ENCODE results near the gene CD55. TPM values are rescaled to one million over a fixed set of nuclear protein-coding genes. Genes with fewer than 3 reads are reported as not detected.
A peak's percentile ranks its signal among the peaks of the same experiment; 100 is the strongest.

The CD55 gene, protein sequence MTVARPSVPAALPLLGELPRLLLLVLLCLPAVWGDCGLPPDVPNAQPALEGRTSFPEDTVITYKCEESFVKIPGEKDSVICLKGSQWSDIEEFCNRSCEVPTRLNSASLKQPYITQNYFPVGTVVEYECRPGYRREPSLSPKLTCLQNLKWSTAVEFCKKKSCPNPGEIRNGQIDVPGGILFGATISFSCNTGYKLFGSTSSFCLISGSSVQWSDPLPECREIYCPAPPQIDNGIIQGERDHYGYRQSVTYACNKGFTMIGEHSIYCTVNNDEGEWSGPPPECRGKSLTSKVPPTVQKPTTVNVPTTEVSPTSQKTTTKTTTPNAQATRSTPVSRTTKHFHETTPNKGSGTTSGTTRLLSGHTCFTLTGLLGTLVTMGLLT
- 100 to 1,000 TPM; 256 to 798 (median 465) TPM for total RNA-seq

DNA sequence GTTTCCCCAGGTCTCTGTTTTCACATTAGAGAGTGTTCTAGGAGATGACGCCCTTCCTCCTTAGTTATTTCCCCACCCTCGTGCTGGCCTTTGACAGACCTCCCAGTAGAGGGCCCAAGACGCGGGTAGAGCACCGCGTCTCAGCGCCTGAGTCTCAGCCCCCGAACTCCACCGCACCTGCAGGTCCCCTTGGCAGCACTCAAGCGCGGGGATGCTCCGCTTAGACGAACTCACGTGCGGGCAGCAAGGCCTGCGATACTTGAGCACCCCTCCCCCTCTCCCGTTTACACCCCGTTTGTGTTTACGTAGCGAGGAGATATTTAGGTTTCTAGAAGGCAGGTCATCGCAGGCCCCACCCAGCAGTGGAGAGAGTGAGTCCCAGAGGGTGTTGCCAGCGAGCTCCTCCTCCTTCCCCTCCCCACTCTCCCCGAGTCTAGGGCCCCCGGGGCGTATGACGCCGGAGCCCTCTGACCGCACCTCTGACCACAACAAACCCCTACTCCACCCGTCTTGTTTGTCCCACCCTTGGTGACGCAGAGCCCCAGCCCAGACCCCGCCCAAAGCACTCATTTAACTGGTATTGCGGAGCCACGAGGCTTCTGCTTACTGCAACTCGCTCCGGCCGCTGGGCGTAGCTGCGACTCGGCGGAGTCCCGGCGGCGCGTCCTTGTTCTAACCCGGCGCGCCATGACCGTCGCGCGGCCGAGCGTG lies at the start of gene CD55:
TSS of gene CD55 (plus strand) at position 600 of the 711 bp plus-strand sequence. CDS start at position 688, 88 bp downstream.
- Histone ChIP-seq H3K36me3 (peaks cover 4 to 31% (median 9%) of the 10 kb centered on the region in 4 donors), H3K27me3 (no peaks in the 10 kb centered on the region), H3K9me3 (no peaks in the 10 kb centered on the region), H3K27ac (peak within 1 kb of the TSS; percentile 93 to 100 (median 98)), H3K4me3 (peak within 1 kb of the TSS; percentile 53 to 92 (median 73)), H3K4me1 (peaks cover 14 to 41% (median 33%) of the 10 kb centered on the region in 4 donors)
- WGBS, 2 donors, result 0 to 1% methylated on average over 21 to 34 of the region's 53 CpGs
- peak; percentile 96 to 99 for DNase-seq
- ATAC-seq (ENCODE audit: low FRiP score in 2 of 2), result peak; percentile 96 to 99
- peak; percentile 38 to 84 (median 72) for TF ChIP-seq EP300 (IDR thresholded peaks at IDR 0.05)
- TF ChIP-seq, protein P1, sequence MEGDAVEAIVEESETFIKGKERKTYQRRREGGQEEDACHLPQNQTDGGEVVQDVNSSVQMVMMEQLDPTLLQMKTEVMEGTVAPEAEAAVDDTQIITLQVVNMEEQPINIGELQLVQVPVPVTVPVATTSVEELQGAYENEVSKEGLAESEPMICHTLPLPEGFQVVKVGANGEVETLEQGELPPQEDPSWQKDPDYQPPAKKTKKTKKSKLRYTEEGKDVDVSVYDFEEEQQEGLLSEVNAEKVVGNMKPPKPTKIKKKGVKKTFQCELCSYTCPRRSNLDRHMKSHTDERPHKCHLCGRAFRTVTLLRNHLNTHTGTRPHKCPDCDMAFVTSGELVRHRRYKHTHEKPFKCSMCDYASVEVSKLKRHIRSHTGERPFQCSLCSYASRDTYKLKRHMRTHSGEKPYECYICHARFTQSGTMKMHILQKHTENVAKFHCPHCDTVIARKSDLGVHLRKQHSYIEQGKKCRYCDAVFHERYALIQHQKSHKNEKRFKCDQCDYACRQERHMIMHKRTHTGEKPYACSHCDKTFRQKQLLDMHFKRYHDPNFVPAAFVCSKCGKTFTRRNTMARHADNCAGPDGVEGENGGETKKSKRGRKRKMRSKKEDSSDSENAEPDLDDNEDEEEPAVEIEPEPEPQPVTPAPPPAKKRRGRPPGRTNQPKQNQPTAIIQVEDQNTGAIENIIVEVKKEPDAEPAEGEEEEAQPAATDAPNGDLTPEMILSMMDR (IDR thresholded peaks at IDR 0.05), result peak in 5 of 6 experiments; percentile 33 to 69 (median 49)
- TF ChIP-seq POLR2A (IDR thresholded peaks at IDR 0.05), result peak; percentile 67 to 99 (median 95)
- TF ChIP-seq POLR2AphosphoS5 (IDR thresholded peaks at IDR 0.05), result peak; percentile 95 to 99

DNA sequence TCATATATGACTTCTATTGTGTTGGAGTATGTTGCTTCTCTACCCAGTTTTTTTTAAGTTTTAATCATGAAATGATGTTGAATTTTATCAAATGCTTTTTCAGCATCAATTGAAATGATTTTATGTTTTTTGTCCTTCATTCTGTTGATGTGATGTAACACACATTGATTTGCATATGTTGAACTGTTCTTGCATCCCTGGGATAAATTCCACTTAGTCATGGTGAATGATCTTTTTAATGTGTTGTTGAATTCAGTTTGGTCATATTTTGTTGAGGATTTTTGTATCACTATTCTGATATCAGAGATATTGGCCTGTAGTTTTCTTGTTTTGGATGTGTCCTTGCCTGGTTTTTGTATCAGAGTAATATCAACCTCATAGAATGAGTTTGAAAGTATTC lies 46.6 kb upstream of the CD55 start:
- no peak for DNase-seq
- H3K4me3 ChIP-seq, result no peak overlapping the region
- ATAC-seq (ENCODE audit: low FRiP score in 2 of 2), result no peak
- no peaks in the 10 kb centered on the region for H3K36me3 ChIP-seq
- H3K27ac ChIP-seq, result no peak overlapping the region
- H3K27me3 ChIP-seq, result no peaks in the 10 kb centered on the region
- TF ChIP-seq, protein P1 (IDR thresholded peaks at IDR 0.05), result no peak
- TF ChIP-seq EP300 (IDR thresholded peaks at IDR 0.05) (no peak), POLR2A (IDR thresholded peaks at IDR 0.05) (no peak), POLR2AphosphoS5 (IDR thresholded peaks at IDR 0.05) (no peak)
- no peaks in the 10 kb centered on the region for H3K9me3 ChIP-seq
- no peaks in the 10 kb centered on the region for H3K4me1 ChIP-seq

DNA sequence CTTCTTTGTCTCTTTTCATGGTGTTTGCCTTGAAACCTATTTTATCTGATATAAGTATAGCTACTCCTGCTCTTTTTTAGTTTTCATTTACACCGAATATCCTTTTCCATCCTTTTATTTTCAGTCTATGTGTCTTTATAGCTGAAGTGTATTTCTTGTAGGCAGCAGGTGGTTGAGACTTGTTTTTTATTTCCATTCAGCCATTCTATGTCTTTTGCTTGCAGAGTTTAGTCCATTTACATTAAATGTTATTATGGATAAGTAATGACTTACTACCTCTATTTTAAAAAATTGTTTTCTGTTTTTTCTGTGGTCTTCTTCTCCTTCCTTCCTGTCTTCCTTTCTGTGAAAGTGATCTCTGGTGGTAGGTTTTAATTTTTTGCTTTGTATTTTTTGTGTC lies 45.0 kb upstream of the CD55 start:
- H3K36me3 ChIP-seq, result no peaks in the 10 kb centered on the region
- no peaks in the 10 kb centered on the region for H3K9me3 ChIP-seq
- ATAC-seq (ENCODE audit: low FRiP score in 2 of 2), result no peak
- TF ChIP-seq POLR2A (IDR thresholded peaks at IDR 0.05), result no peak
- TF ChIP-seq EP300 (IDR thresholded peaks at IDR 0.05), result no peak
- TF ChIP-seq, protein P1 (IDR thresholded peaks at IDR 0.05), result no peak
- TF ChIP-seq POLR2AphosphoS5 (IDR thresholded peaks at IDR 0.05), result no peak
- H3K4me1 ChIP-seq, result no peaks in the 10 kb centered on the region
- no peaks in the 10 kb centered on the region for H3K27me3 ChIP-seq
- WGBS, 2 donors, result 89 to 95% methylated on average over 1 of the region's 1 CpG
- no peak for DNase-seq
- H3K4me3 ChIP-seq, result no peak overlapping the region
- H3K27ac ChIP-seq, result no peak overlapping the region

DNA sequence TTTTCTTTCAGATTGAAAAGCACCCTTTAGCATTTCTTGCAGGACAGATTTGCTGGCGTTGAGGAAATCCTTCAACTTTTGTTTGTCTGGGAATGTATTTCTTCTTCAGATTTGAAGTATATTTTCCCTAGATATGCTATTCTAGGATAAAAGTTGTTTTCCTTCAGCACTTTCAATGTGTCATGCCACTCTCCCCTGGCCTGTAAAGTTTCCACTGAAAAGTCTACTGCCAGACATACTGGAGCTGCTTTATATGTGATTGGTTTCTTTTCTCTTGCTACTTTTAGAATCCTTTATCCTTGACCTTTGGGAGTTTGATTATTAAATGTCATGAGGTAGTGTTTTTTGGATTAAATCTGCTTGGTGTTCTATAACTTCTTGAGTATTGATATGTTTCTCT lies 44.2 kb upstream of the CD55 start:
- H3K27me3 ChIP-seq, result no peaks in the 10 kb centered on the region
- H3K4me3 ChIP-seq, result no peak overlapping the region
- H3K9me3 ChIP-seq, result no peaks in the 10 kb centered on the region
- H3K4me1 ChIP-seq, result no peaks in the 10 kb centered on the region
- WGBS, 2 donors, result 40 to 44% methylated on average over 1 of the region's 1 CpG
- no peak overlapping the region for H3K27ac ChIP-seq
- TF ChIP-seq POLR2A (IDR thresholded peaks at IDR 0.05) (no peak), POLR2AphosphoS5 (IDR thresholded peaks at IDR 0.05) (no peak)
- no peaks in the 10 kb centered on the region for H3K36me3 ChIP-seq
- ATAC-seq (ENCODE audit: low FRiP score in 2 of 2), result no peak
- no peak for DNase-seq

DNA sequence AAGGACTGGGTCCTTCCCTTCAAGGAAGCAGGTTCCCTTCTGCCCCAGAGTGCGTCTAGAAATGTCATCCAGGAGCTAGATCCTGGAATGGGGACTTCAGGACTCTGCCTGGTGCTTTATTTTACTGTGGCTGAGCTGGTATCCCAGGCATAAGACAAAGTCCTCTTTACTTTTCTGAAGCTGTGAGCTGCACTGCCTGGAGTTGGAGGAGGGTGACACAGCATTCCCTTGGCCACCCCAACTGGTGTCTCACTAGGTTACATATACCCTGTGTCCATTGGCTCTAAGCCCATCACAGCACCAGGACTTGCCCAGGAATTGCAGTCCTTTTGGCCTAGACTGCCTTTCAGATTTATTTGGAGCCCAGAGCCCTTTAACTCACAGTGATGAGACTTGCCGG lies 41.8 kb upstream of the CD55 start:
- DNase-seq (no peak), ATAC-seq (ENCODE audit: low FRiP score in 2 of 2) (no peak)
- Histone ChIP-seq H3K27ac (no peak overlapping the region), H3K9me3 (no peaks in the 10 kb centered on the region), H3K4me3 (no peak overlapping the region), H3K27me3 (no peaks in the 10 kb centered on the region), H3K36me3 (no peaks in the 10 kb centered on the region), H3K4me1 (peaks cover 0 to 4% (median 0%) of the 10 kb centered on the region in 4 donors)
- 93% methylated on average over 2 of the region's 2 CpGs; no CpG with 5 or more reads in 1 of the 2 donors for WGBS, 2 donors
- TF ChIP-seq POLR2A (IDR thresholded peaks at IDR 0.05), result no peak
- TF ChIP-seq, protein P1 (IDR thresholded peaks at IDR 0.05), result no peak
- TF ChIP-seq EP300 (IDR thresholded peaks at IDR 0.05), result no peak
- no peak for TF ChIP-seq POLR2AphosphoS5 (IDR thresholded peaks at IDR 0.05)
